ENCODE data around the gene DPP10. TPM values are rescaled to one million over a fixed set of nuclear protein-coding genes. Genes with fewer than 3 reads are reported as not detected.

The DPP10 gene
- total and polyA plus RNA-seq, 4 donors: 30.6 to 83.0 (median 48.0) TPM

DNA sequence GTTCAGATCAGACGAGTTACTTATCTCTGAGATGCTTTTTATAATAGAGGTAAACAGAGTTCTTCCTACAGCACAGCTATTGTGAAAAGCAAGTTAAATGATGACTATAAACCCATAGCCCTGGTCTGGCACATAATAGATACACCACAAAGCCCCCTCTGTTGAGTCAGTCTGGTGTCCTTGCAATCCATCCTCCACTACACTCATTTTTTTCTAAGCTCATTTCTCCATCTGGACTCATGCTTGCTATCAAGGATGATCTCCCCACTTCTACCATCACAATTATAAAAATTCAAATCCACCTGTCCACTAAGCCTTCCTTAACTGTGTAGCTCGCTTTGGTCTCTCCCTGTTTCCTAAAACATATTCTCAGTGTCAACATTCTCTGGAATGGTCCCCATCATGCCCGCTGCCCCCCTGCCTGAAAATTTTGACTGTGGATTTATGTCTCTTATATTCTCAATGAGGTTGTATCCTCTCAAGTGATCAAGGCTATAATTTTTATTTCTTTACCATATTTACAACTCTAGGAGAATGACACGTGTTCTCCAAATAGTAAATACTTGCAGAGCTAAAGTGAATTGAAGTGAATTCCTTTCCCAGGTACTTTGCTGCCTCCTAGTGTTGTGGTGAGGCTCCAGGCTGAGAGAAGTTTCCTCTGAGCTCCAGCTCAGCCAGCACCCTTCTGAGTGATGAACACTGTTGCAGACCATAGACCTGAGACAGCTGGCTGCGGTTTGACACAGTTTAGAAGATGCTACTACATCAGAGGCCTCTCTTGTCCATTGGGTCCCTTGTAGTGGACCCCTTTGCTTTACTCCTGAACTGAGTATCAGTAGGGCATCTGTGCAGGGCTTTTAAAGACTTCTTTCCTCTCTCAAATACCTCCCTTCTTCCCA, 108.7 kb downstream of the DPP10 start:
- Histone ChIP-seq H3K36me3 (ENCODE audit: control insufficient read depth, insufficient read depth, low read length) (no peaks in the 10 kb centered on the region), H3K27ac (ENCODE audit: low read depth, low read length) (no peak overlapping the region), H3K4me3 (ENCODE audit: low read depth, low read length) (no peak overlapping the region), H3K9me3 (ENCODE audit: control insufficient read depth, insufficient read depth, low read length) (no peaks in the 10 kb centered on the region), H3K4me1 (ENCODE audit: control insufficient read depth, insufficient read depth, low read length) (peaks cover 3% of the 10 kb centered on the region), H3K27me3 (ENCODE audit: control insufficient read depth, insufficient read depth, low read length) (no peaks in the 10 kb centered on the region)
- DNase-seq (ENCODE audit: low read depth in 4 of 6, low spot score in 6 of 6): peak in 5 of 6 donors; percentile 51 to 95 (median 69)
- 45% methylated on average over 1 of the region's 5 CpGs for WGBS (ENCODE audit: insufficient coverage)

DNA sequence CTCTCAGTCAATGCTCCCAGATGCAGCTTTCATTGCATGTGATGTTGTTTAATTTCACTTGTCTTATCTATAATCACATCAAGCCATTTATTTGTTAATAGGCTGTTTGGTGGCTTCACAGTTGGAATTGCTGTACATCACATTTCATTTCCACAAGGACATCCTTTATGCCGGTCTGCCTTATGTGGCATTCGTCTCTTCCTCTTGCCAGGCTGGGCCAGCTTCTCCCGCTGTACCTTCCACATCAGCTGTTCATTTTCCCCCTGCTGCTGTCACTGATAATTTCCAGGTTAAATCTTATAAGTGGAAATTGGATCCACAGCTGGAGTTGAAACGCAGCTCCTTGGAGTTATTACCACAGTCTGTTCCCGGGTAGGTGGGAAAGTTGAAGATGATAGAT, 110.6 kb downstream of the DPP10 start:
- Histone ChIP-seq H3K36me3 (ENCODE audit: control insufficient read depth, insufficient read depth, low read length) (no peaks in the 10 kb centered on the region), H3K9me3 (ENCODE audit: control insufficient read depth, insufficient read depth, low read length) (no peaks in the 10 kb centered on the region), H3K27me3 (ENCODE audit: control insufficient read depth, insufficient read depth, low read length) (no peaks in the 10 kb centered on the region), H3K4me3 (ENCODE audit: low read depth, low read length) (no peak overlapping the region), H3K27ac (ENCODE audit: low read depth, low read length) (no peak overlapping the region), H3K4me1 (ENCODE audit: control insufficient read depth, insufficient read depth, low read length) (no peaks in the 10 kb centered on the region)
- 81% methylated on average over 2 of the region's 5 CpGs for WGBS (ENCODE audit: insufficient coverage)
- DNase-seq (ENCODE audit: low read depth in 4 of 6, low spot score in 6 of 6): peak in 1 of 6 donors; percentile 87

DNA sequence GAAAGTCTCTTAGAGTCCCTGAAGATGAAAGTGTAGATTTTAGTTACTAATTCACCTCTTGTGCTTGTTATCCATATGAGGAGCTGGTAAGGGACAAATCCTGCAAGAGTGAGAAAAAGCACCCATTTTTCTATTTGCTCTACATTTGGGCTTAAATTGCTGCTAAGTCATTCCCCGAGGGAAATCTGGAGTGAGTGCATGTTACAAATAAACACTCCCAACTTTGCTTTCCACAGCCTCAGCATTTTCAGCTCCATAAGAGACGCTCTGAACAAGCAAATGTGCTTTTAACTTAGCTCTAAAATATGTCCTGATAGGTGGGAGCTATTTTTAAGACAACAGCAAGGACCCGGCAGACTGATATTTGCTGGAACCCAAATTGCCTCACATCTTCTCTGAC, 126.7 kb downstream of the DPP10 start:
- Histone ChIP-seq H3K4me3 (ENCODE audit: low read depth, low read length) (no peak overlapping the region), H3K36me3 (ENCODE audit: control insufficient read depth, insufficient read depth, low read length) (no peaks in the 10 kb centered on the region), H3K4me1 (ENCODE audit: control insufficient read depth, insufficient read depth, low read length) (no peaks in the 10 kb centered on the region), H3K27me3 (ENCODE audit: control insufficient read depth, insufficient read depth, low read length) (no peaks in the 10 kb centered on the region), H3K9me3 (ENCODE audit: control insufficient read depth, insufficient read depth, low read length) (no peaks in the 10 kb centered on the region), H3K27ac (ENCODE audit: low read depth, low read length) (no peak overlapping the region)
- DNase-seq (ENCODE audit: low read depth in 4 of 6, low spot score in 6 of 6): peak in 1 of 6 donors; percentile 60
- WGBS (ENCODE audit: insufficient coverage): 67% methylated on average over 1 of the region's 3 CpGs

DNA sequence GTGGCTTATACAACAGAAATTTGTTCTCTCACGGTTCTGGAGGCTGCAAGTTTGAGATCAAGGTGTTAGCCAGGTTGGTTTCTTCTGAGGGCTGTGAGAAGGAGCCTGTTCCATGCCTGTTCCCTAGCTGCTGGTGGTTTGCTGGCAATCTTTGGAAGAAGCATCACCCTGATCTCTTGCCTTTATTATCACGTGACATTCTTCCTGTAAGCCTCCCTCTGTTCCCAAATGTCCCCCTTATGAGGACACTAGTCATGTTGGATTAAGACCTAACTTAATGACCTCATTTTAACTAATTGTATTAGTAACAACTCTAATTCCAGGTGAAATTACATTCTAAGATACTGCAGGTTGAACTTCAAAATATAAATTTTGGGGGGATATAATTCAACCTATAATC, 135.2 kb downstream of the DPP10 start:
- no peaks in the 10 kb centered on the region for H3K9me3 ChIP-seq (ENCODE audit: control insufficient read depth, insufficient read depth, low read length)
- no peaks in the 10 kb centered on the region for H3K36me3 ChIP-seq (ENCODE audit: control insufficient read depth, insufficient read depth, low read length)
- DNase-seq (ENCODE audit: low read depth in 4 of 6, low spot score in 6 of 6): no peak
- H3K27me3 ChIP-seq (ENCODE audit: control insufficient read depth, insufficient read depth, low read length): no peaks in the 10 kb centered on the region
- 90% methylated on average over 2 of the region's 2 CpGs for WGBS (ENCODE audit: insufficient coverage)
- no peaks in the 10 kb centered on the region for H3K4me1 ChIP-seq (ENCODE audit: control insufficient read depth, insufficient read depth, low read length)
- no peak overlapping the region for H3K27ac ChIP-seq (ENCODE audit: low read depth, low read length)
- H3K4me3 ChIP-seq (ENCODE audit: low read depth, low read length): no peak overlapping the region

DNA sequence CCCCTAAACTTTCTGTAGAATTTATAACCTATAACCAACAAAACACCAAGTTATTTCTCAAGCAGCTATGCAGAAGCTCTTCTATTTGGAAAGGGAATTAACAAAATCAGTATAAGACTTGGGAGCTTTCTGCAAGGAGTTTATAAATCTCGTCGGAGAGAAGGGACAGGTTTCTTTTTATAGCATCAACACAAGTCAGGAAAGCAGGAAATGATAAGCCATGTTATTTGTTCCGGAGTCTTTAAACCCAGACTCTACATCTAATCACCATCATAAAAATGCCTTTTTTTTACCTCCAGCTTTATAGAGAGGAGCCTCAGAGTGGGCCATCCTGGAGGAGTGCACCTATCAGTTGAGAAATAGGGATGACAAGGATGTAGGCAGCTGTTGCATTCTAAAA, 137.1 kb downstream of the DPP10 start:
- Histone ChIP-seq H3K4me3 (ENCODE audit: low read depth, low read length) (no peak overlapping the region), H3K27ac (ENCODE audit: low read depth, low read length) (no peak overlapping the region), H3K27me3 (ENCODE audit: control insufficient read depth, insufficient read depth, low read length) (no peaks in the 10 kb centered on the region), H3K9me3 (ENCODE audit: control insufficient read depth, insufficient read depth, low read length) (no peaks in the 10 kb centered on the region), H3K36me3 (ENCODE audit: control insufficient read depth, insufficient read depth, low read length) (no peaks in the 10 kb centered on the region), H3K4me1 (ENCODE audit: control insufficient read depth, insufficient read depth, low read length) (no peaks in the 10 kb centered on the region)
- DNase-seq (ENCODE audit: low read depth in 4 of 6, low spot score in 6 of 6): no peak
- WGBS (ENCODE audit: insufficient coverage): no CpG with 5 or more reads among the region's 3 CpGs

DNA sequence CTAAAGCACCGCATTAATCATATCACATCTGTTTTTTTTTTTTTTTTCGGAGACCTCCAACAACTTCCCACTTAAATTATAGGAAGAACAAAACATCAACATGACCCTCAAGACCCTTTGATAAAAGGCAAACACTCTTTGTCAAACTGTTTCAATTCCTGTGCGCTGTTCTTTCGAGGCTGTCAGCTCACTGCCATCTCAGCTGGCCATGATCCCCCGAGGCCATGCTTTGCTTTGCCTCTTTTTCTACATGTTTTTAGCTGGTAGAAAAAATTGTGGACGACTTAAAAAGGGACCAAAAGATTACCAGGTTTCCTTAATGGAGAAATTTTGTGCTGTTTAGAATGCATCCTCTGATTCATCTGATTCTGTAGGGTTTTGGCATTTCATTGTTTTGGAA, 138.2 kb downstream of the DPP10 start:
- DNase-seq (ENCODE audit: low read depth in 4 of 6, low spot score in 6 of 6): no peak
- no peaks in the 10 kb centered on the region for H3K36me3 ChIP-seq (ENCODE audit: control insufficient read depth, insufficient read depth, low read length)
- no peaks in the 10 kb centered on the region for H3K4me1 ChIP-seq (ENCODE audit: control insufficient read depth, insufficient read depth, low read length)
- no peaks in the 10 kb centered on the region for H3K9me3 ChIP-seq (ENCODE audit: control insufficient read depth, insufficient read depth, low read length)
- no peak overlapping the region for H3K27ac ChIP-seq (ENCODE audit: low read depth, low read length)
- no peak overlapping the region for H3K4me3 ChIP-seq (ENCODE audit: low read depth, low read length)
- no peaks in the 10 kb centered on the region for H3K27me3 ChIP-seq (ENCODE audit: control insufficient read depth, insufficient read depth, low read length)
- WGBS (ENCODE audit: insufficient coverage): 23% methylated on average over 3 of the region's 6 CpGs

DNA sequence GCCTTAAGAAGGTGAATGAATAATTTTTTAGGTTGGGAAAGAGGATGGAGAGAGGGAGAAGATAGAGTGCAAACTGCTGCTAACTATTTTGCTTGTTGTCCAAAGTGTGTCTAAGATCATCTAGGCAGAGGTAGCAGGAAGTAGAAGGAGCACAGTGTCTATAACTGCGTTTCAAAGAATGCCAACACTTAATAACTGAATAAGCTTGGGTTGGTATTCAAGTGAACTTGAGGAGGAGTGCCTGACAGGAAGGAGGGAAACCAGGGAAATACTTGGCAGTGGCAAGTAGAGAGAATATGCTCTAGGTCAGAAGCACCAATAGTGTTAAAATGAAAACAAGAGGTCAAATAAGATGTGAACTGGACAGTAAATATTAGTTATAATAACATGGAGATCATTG, 155.9 kb downstream of the DPP10 start:
- no peaks in the 10 kb centered on the region for H3K9me3 ChIP-seq (ENCODE audit: control insufficient read depth, insufficient read depth, low read length)
- WGBS (ENCODE audit: insufficient coverage): 86% methylated on average over 1 of the region's 1 CpG
- no peak for DNase-seq (ENCODE audit: low read depth in 4 of 6, low spot score in 6 of 6)
- H3K27me3 ChIP-seq (ENCODE audit: control insufficient read depth, insufficient read depth, low read length): no peaks in the 10 kb centered on the region
- H3K27ac ChIP-seq (ENCODE audit: low read depth, low read length): no peak overlapping the region
- H3K4me3 ChIP-seq (ENCODE audit: low read depth, low read length): no peak overlapping the region
- no peaks in the 10 kb centered on the region for H3K4me1 ChIP-seq (ENCODE audit: control insufficient read depth, insufficient read depth, low read length)
- H3K36me3 ChIP-seq (ENCODE audit: control insufficient read depth, insufficient read depth, low read length): no peaks in the 10 kb centered on the region

DNA sequence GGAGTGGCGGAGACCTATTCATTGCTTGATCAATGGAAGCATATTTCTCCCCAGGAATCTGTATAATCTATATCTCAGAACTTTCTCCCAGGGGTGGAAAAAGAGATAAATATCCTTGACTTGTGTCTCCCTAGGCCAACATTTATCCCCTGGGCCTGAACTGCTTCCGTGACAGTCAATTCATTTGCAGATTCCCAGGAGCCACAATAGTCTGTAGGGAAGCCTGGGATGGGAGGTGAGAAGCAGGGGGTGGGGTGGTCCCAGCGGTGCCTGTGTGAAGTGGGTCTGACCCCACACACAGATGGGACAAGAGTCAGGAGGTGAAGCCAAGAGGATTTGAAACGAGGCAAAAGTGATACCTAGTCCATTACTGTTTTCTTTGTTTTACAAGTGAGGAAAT, 166.8 kb downstream of the DPP10 start:
- Histone ChIP-seq H3K9me3 (ENCODE audit: control insufficient read depth, insufficient read depth, low read length) (no peaks in the 10 kb centered on the region), H3K27ac (ENCODE audit: low read depth, low read length) (no peak overlapping the region), H3K27me3 (ENCODE audit: control insufficient read depth, insufficient read depth, low read length) (no peaks in the 10 kb centered on the region), H3K4me3 (ENCODE audit: low read depth, low read length) (no peak overlapping the region), H3K4me1 (ENCODE audit: control insufficient read depth, insufficient read depth, low read length) (peaks cover 4% of the 10 kb centered on the region), H3K36me3 (ENCODE audit: control insufficient read depth, insufficient read depth, low read length) (no peaks in the 10 kb centered on the region)
- no peak for DNase-seq (ENCODE audit: low read depth in 4 of 6, low spot score in 6 of 6)
- WGBS (ENCODE audit: insufficient coverage): 50% methylated on average over 3 of the region's 4 CpGs

DNA sequence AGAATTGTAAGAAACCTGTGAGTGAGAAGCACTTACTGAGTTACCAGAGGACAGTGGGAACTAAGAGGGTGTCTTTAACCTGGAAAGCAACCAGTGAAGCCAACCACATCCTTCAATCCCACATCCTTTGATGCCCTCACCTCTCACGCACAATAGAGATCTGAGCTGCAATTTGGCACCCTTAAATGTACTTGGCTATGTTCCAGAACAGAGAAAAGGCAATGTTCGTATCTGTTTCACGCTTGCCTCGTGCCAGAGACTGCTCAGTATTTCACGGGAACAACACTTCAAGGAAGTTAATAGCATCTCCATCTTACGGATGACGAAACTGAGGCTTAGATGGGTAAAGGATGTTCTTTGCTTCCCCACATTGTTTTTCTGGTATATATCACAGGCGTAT, 167.4 kb downstream of the DPP10 start:
- H3K4me1 ChIP-seq (ENCODE audit: control insufficient read depth, insufficient read depth, low read length): peaks cover 4% of the 10 kb centered on the region
- H3K4me3 ChIP-seq (ENCODE audit: low read depth, low read length): no peak overlapping the region
- H3K27ac ChIP-seq (ENCODE audit: low read depth, low read length): no peak overlapping the region
- 24% methylated on average over 5 of the region's 8 CpGs for WGBS (ENCODE audit: insufficient coverage)
- H3K9me3 ChIP-seq (ENCODE audit: control insufficient read depth, insufficient read depth, low read length): no peaks in the 10 kb centered on the region
- no peaks in the 10 kb centered on the region for H3K27me3 ChIP-seq (ENCODE audit: control insufficient read depth, insufficient read depth, low read length)
- peak in 2 of 6 donors; percentile 30 to 54 for DNase-seq (ENCODE audit: low read depth in 4 of 6, low spot score in 6 of 6)
- no peaks in the 10 kb centered on the region for H3K36me3 ChIP-seq (ENCODE audit: control insufficient read depth, insufficient read depth, low read length)

DNA sequence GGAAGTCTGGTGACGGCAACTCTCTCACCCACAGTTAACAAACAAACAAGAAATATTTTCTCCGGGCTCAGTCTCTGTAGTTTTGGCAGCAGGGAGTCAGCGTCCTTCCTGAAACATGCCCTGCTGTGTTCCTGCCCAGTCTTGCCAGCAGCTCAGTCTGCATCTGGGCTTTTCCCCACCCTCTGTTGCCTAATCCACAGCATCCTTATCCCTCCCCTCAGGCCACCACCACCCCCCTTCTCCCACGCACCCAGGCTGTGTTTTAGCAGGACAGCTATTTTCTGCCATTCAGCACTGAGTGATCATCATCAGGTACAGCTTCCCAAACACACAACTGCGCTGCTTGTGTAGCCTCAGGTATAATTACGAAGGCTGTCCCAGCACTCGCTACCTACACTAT, 168.2 kb downstream of the DPP10 start:
- Histone ChIP-seq H3K27me3 (ENCODE audit: control insufficient read depth, insufficient read depth, low read length) (no peaks in the 10 kb centered on the region), H3K4me1 (ENCODE audit: control insufficient read depth, insufficient read depth, low read length) (peaks cover 4% of the 10 kb centered on the region), H3K9me3 (ENCODE audit: control insufficient read depth, insufficient read depth, low read length) (no peaks in the 10 kb centered on the region), H3K36me3 (ENCODE audit: control insufficient read depth, insufficient read depth, low read length) (no peaks in the 10 kb centered on the region), H3K27ac (ENCODE audit: low read depth, low read length) (no peak overlapping the region), H3K4me3 (ENCODE audit: low read depth, low read length) (no peak overlapping the region)
- 14% methylated on average over 4 of the region's 7 CpGs for WGBS (ENCODE audit: insufficient coverage)
- peak in 1 of 6 donors; percentile 20 for DNase-seq (ENCODE audit: low read depth in 4 of 6, low spot score in 6 of 6)
